ENCODE data around the gene ATRIP.

DNA sequence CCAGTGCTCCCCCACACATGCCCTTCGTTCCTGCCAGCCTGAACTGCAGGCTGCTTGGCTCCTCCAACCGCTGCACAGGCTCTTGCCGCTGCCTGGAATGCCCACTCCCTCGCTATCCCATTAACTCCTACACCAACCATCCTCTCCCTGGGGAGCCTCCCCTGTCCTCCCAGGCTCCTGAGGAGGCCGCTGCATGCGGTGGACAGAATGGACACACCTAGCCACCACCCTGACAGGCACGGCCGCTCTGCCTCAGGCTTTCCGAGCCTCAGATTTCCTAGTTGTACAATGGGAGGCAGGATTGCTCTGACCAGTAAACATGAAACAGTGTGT, 18.9 kb upstream of the ATRIP start:
- TF ChIP-seq, protein P1, sequence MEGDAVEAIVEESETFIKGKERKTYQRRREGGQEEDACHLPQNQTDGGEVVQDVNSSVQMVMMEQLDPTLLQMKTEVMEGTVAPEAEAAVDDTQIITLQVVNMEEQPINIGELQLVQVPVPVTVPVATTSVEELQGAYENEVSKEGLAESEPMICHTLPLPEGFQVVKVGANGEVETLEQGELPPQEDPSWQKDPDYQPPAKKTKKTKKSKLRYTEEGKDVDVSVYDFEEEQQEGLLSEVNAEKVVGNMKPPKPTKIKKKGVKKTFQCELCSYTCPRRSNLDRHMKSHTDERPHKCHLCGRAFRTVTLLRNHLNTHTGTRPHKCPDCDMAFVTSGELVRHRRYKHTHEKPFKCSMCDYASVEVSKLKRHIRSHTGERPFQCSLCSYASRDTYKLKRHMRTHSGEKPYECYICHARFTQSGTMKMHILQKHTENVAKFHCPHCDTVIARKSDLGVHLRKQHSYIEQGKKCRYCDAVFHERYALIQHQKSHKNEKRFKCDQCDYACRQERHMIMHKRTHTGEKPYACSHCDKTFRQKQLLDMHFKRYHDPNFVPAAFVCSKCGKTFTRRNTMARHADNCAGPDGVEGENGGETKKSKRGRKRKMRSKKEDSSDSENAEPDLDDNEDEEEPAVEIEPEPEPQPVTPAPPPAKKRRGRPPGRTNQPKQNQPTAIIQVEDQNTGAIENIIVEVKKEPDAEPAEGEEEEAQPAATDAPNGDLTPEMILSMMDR (IDR thresholded peaks at IDR 0.05): no peak
- no peak for TF ChIP-seq POLR2A (IDR thresholded peaks at IDR 0.05)

Measured in tibial nerve (tissue), 3 donors.